Mucosa of stomach (tissue), 1 donor: Measurements from ENCODE around the gene RAD51B.

Experiments used
- H3K27me3 ChIP-seq: one replicate; pipeline ENCODE4 v1.7.0; 2013; ENCODE audit warnings: mild to moderate bottlenecking, low read length; ENCODE audit not compliant: control insufficient read depth, insufficient read depth
- H3K36me3 ChIP-seq: one replicate; pipeline ENCODE4 v1.7.0; 2013; ENCODE audit warnings: low read length; ENCODE audit not compliant: control insufficient read depth, insufficient read depth
- H3K4me1 ChIP-seq: one replicate; pipeline ENCODE4 v1.7.0; 2013; ENCODE audit warnings: mild to moderate bottlenecking, low read length; ENCODE audit not compliant: control insufficient read depth, insufficient read depth
- H3K4me3 ChIP-seq: one replicate; pipeline ENCODE4 v1.7.0; 2013; ENCODE audit warnings: low read length
- H3K9ac ChIP-seq: one replicate; pipeline ENCODE4 v1.7.0; 2013; ENCODE audit warnings: mild to moderate bottlenecking, low read length, moderate library complexity
- H3K9me3 ChIP-seq: one replicate; pipeline ENCODE4 v1.7.0; 2013; ENCODE audit warnings: mild to moderate bottlenecking, low read length, moderate library complexity; ENCODE audit not compliant: control insufficient read depth
- donor health status: Pancreatic carcinoma.

RAD51B gene

GRCh38 chr14:68752271-68753006 lies 932.9 kb downstream of the RAD51B start:
- Histone ChIP-seq H3K4me1 (peaks cover 25% of the 10 kb centered on the region), H3K36me3 (no peaks in the 10 kb centered on the region), H3K27me3 (no peaks in the 10 kb centered on the region), H3K4me3 (no peak overlapping the region), H3K9me3 (no peaks in the 10 kb centered on the region), H3K9ac (no peak overlapping the region)

GRCh38 chr14:68753690-68754089 lies 934.1 kb downstream of the RAD51B start:
- Histone ChIP-seq H3K4me3 (no peak overlapping the region), H3K27me3 (no peaks in the 10 kb centered on the region), H3K9ac (no peak overlapping the region), H3K9me3 (no peaks in the 10 kb centered on the region), H3K4me1 (peaks cover 38% of the 10 kb centered on the region), H3K36me3 (no peaks in the 10 kb centered on the region)

GRCh38 chr14:68755016-68755353 lies 935.4 kb downstream of the RAD51B start:
- H3K27me3 ChIP-seq: no peaks in the 10 kb centered on the region
- peaks cover 40% of the 10 kb centered on the region for H3K4me1 ChIP-seq
- no peaks in the 10 kb centered on the region for H3K9me3 ChIP-seq
- H3K36me3 ChIP-seq: no peaks in the 10 kb centered on the region
- H3K4me3 ChIP-seq: no peak overlapping the region
- H3K9ac ChIP-seq: no peak overlapping the region

GRCh38 chr14:68756000-68756481 lies 936.5 kb downstream of the RAD51B start:
- Histone ChIP-seq H3K4me1 (peaks cover 46% of the 10 kb centered on the region), H3K4me3 (no peak overlapping the region), H3K9ac (no peak overlapping the region), H3K36me3 (no peaks in the 10 kb centered on the region), H3K9me3 (no peaks in the 10 kb centered on the region), H3K27me3 (no peaks in the 10 kb centered on the region)

- peaks cover 53% of the 10 kb centered on the region for H3K4me1 ChIP-seq
Measured at GRCh38 chr14:68756734-68757133, 937.2 kb downstream of the RAD51B start.

GRCh38 chr14:68757618-68758081 lies 938.1 kb downstream of the RAD51B start:
- H3K36me3 ChIP-seq: no peaks in the 10 kb centered on the region
- H3K4me1 ChIP-seq: peaks cover 60% of the 10 kb centered on the region
- no peaks in the 10 kb centered on the region for H3K27me3 ChIP-seq
- H3K4me3 ChIP-seq: no peak overlapping the region
- H3K9me3 ChIP-seq: no peaks in the 10 kb centered on the region
- H3K9ac ChIP-seq: no peak overlapping the region

More at GRCh38 chr14:68756734-68757133, 937.2 kb downstream of the RAD51B start:
- Histone ChIP-seq H3K9me3 (no peaks in the 10 kb centered on the region), H3K4me3 (no peak overlapping the region), H3K27me3 (no peaks in the 10 kb centered on the region), H3K36me3 (no peaks in the 10 kb centered on the region), H3K9ac (no peak overlapping the region)

GRCh38 chr14:68758301-68758700 lies 938.7 kb downstream of the RAD51B start:
- H3K4me1 ChIP-seq: peaks cover 66% of the 10 kb centered on the region

GRCh38 chr14:68759017-68759560 lies 939.5 kb downstream of the RAD51B start:
- Histone ChIP-seq H3K9me3 (no peaks in the 10 kb centered on the region), H3K9ac (no peak overlapping the region), H3K4me3 (no peak overlapping the region), H3K27me3 (no peaks in the 10 kb centered on the region), H3K36me3 (no peaks in the 10 kb centered on the region), H3K4me1 (peaks cover 68% of the 10 kb centered on the region)

More at GRCh38 chr14:68758301-68758700, 938.7 kb downstream of the RAD51B start:
- no peak overlapping the region for H3K9ac ChIP-seq
- no peaks in the 10 kb centered on the region for H3K36me3 ChIP-seq
- H3K4me3 ChIP-seq: no peak overlapping the region
- no peaks in the 10 kb centered on the region for H3K9me3 ChIP-seq
- H3K27me3 ChIP-seq: no peaks in the 10 kb centered on the region

- no peak overlapping the region for H3K4me3 ChIP-seq
- H3K27me3 ChIP-seq: no peaks in the 10 kb centered on the region
- peaks cover 68% of the 10 kb centered on the region for H3K4me1 ChIP-seq
- H3K9ac ChIP-seq: no peak overlapping the region
- H3K36me3 ChIP-seq: no peaks in the 10 kb centered on the region
- H3K9me3 ChIP-seq: no peaks in the 10 kb centered on the region
Measured at GRCh38 chr14:68759937-68760336, 940.4 kb downstream of the RAD51B start.

GRCh38 chr14:68760761-68761160 lies 941.2 kb downstream of the RAD51B start:
- Histone ChIP-seq H3K4me3 (no peak overlapping the region), H3K27me3 (no peaks in the 10 kb centered on the region), H3K4me1 (peaks cover 65% of the 10 kb centered on the region), H3K36me3 (no peaks in the 10 kb centered on the region), H3K9ac (no peak overlapping the region), H3K9me3 (no peaks in the 10 kb centered on the region)

GRCh38 chr14:68761391-68761790 lies 941.8 kb downstream of the RAD51B start:
- Histone ChIP-seq H3K4me3 (no peak overlapping the region), H3K9ac (no peak overlapping the region), H3K27me3 (no peaks in the 10 kb centered on the region), H3K4me1 (peaks cover 59% of the 10 kb centered on the region), H3K9me3 (no peaks in the 10 kb centered on the region), H3K36me3 (no peaks in the 10 kb centered on the region)

GRCh38 chr14:68762953-68763764 lies 943.6 kb downstream of the RAD51B start:
- H3K4me3 ChIP-seq: no peak overlapping the region
- no peaks in the 10 kb centered on the region for H3K36me3 ChIP-seq
- no peak overlapping the region for H3K9ac ChIP-seq
- no peaks in the 10 kb centered on the region for H3K9me3 ChIP-seq
- H3K4me1 ChIP-seq: peaks cover 41% of the 10 kb centered on the region
- no peaks in the 10 kb centered on the region for H3K27me3 ChIP-seq
